HepG2 (cell line): ENCODE results near the gene MNX1. TPM values are rescaled to one million over a fixed set of nuclear protein-coding genes. Genes with fewer than 3 reads are reported as not detected.

Experiments used
- ETV5 ChIP-seq: IDR thresholded peaks from 2 replicates; pipeline ENCODE4 v1.6.1; 2018; ENCODE audit warnings: missing biosample characterization, missing genetic modification reagents, inconsistent platforms, borderline replicate concordance
- FOXJ3 ChIP-seq: sonication (generic); formaldehyde crosslinking; IDR thresholded peaks from 2 replicates; pipeline ENCODE4 v1.4.0; 2020; ENCODE audit warnings: missing genetic modification reagents, mild to moderate bottlenecking, borderline replicate concordance
- MNT ChIP-seq: fragments of 450-650 bp; IDR thresholded peaks from 2 replicates; pipeline ENCODE4 v1.6.1; 2016
- MXI1 ChIP-seq: IDR thresholded peaks from 3 replicates; pipeline ENCODE4 v1.6.1; 2012; ENCODE audit warnings: low read depth, low read length, inconsistent platforms, borderline replicate concordance
- PHF8 ChIP-seq: sonication (generic); formaldehyde crosslinking; IDR thresholded peaks from 2 replicates; pipeline ENCODE4 v1.5.0; 2020; ENCODE audit warnings: missing genetic modification reagents
- RBFOX2 ChIP-seq: fragments of 200-400 bp; formaldehyde crosslinking; IDR thresholded peaks from 2 replicates; pipeline ENCODE4 v1.6.1; 2017; ENCODE audit warnings: low read depth, mild to moderate bottlenecking, low read length
- RORA ChIP-seq: sonication (generic); formaldehyde crosslinking; IDR thresholded peaks from 2 replicates; pipeline ENCODE4 v1.5.0; 2020; ENCODE audit warnings: mild to moderate bottlenecking, missing genetic modification reagents, moderate library complexity
- TAF15 ChIP-seq: fragments of 200-400 bp; formaldehyde crosslinking; IDR thresholded peaks from one replicate; pipeline ENCODE4 v1.6.1; 2018; ENCODE audit warnings: mild to moderate bottlenecking, low read depth, low read length; ENCODE audit not compliant: poor library complexity, severe bottlenecking
- TCF7L2 ChIP-seq: IDR thresholded peaks from 2 replicates; pipeline ENCODE4 v1.6.1; 2011; ENCODE audit warnings: mild to moderate bottlenecking, low read depth, low read length, moderate library complexity
- TRIM24 ChIP-seq: sonication (generic); formaldehyde crosslinking; IDR thresholded peaks from 2 replicates; pipeline ENCODE4 v1.8.0; 2022; ENCODE audit warnings: mild to moderate bottlenecking, missing genetic modification reagents
- U2AF2 ChIP-seq: fragments of 200-400 bp; formaldehyde crosslinking; IDR thresholded peaks from 2 replicates; pipeline ENCODE4 v1.6.1; 2017; ENCODE audit warnings: low read depth, mild to moderate bottlenecking, low read length
- ZBTB40 ChIP-seq, 2 experiments: fragments of 450-650 bp in 1 of 2; sonication (generic) in 1 of 2; formaldehyde crosslinking in 1 of 2; IDR thresholded peaks; 2 replicates each; pipeline versions ENCODE4 v1.6.1 to v1.8.0; 2016 to 2022; ENCODE audit warnings: antibody characterized with exemption in 1 of 2, mild to moderate bottlenecking in 1 of 2, missing genetic modification reagents in 1 of 2
- ZBTB7A ChIP-seq: sonication (generic); formaldehyde crosslinking; IDR thresholded peaks from 2 replicates; pipeline ENCODE4 v1.8.0; 2022; ENCODE audit warnings: mild to moderate bottlenecking, missing genetic modification reagents
- ZFP91 ChIP-seq: sonication (generic); formaldehyde crosslinking; IDR thresholded peaks from 2 replicates; pipeline ENCODE4 v1.9.0; 2022; ENCODE audit warnings: missing genetic modification reagents, mild to moderate bottlenecking, borderline replicate concordance
- ZNF138 ChIP-seq: sonication (generic); formaldehyde crosslinking; IDR thresholded peaks from 2 replicates; pipeline ENCODE4 v1.5.0; 2020; ENCODE audit warnings: mild to moderate bottlenecking, low read depth, missing genetic modification reagents
- ZNF790 ChIP-seq: sonication (generic); formaldehyde crosslinking; IDR thresholded peaks from 2 replicates; pipeline ENCODE4 v1.8.0; 2022; ENCODE audit warnings: missing genetic modification reagents, mild to moderate bottlenecking, borderline replicate concordance
- polyA plus RNA-seq, 8 experiments: library from polyadenylated mRNA; depleted of rRNA in 3 of 8; stranded (reverse) in 7 of 8; unstranded in 1 of 8; fragments of >200 nt; fragmentation: Illumina TruSeq in 4 of 8; extraction: Trizol in 4 of 8; gene quantifications; 2 replicates each; pipeline versions ENCODE4 v1.2.1 to v1.2.3, GENCODE V29; 2011 to 2016; ENCODE audit warnings: low read depth in 4 of 8, missing spikeins in 1 of 8, mixed read lengths in 1 of 8; ENCODE audit not compliant: insufficient read depth in 1 of 8
- total RNA-seq, 5 experiments: library from RNA; depleted of rRNA; stranded (reverse); fragments of >200 nt; fragmentation: Illumina TruSeq; extraction: Trizol; gene quantifications; 2 replicates each; pipeline ENCODE4 v1.2.3, GENCODE V29; 2016; ENCODE audit warnings: low read depth in 1 of 5

Gene MNX1
- total and polyA plus RNA-seq, 2 of the 13 experiments (the other 11 are each of a cell fraction or from before 2014, with no cell fraction given): 0.94 to 6.1 TPM

GRCh38 chr7:156988343-156989185 lies 21.9 kb downstream of the MNX1 start (continued):
- no peak for TF ChIP-seq MXI1
- peak; percentile 77; the same call in 1 of the 2 replicates for TF ChIP-seq TCF7L2
- peak; percentile 75 for TF ChIP-seq ZFP91 (CRISPR knock-in tag)
- no peak for TF ChIP-seq RBFOX2
- no peak for TF ChIP-seq ZNF790
- no peak for TF ChIP-seq TAF15
- no peak for TF ChIP-seq ZBTB40 (IDR thresholded peaks at IDR 0.05)
- no peak for TF ChIP-seq ZBTB40 (CRISPR knock-in tag; IDR thresholded peaks at IDR 0.05)
- no peak; the same call in 1 of the 2 replicates for TF ChIP-seq PHF8 (CRISPR knock-in tag)
- TF ChIP-seq FOXJ3: peak; percentile 41; the same call in 1 of the 2 replicates
- TF ChIP-seq MNT: no peak
- peak; percentile 81 for TF ChIP-seq ETV5 (CRISPR knock-in tag)
- TF ChIP-seq U2AF2: no peak
- TF ChIP-seq RORA: no peak
- TF ChIP-seq ZNF138 (CRISPR knock-in tag): no peak
- peak; percentile 88; the same call in 1 of the 2 replicates for TF ChIP-seq ZBTB7A (CRISPR knock-in tag)
- no peak for TF ChIP-seq TRIM24 (CRISPR knock-in tag)
